Measurements from ENCODE around the gene MID1IP1.

- no peak for TF ChIP-seq CTCF (IDR thresholded peaks at IDR 0.05 in 4 of 5, conservative IDR thresholded peaks at IDR 0.05 in 1 of 5)
- TF ChIP-seq POLR2A (IDR thresholded peaks at IDR 0.05) = no peak
Measured at GRCh38 chrX:38804682-38805431, 3.6 kb downstream of the MID1IP1 start.
